H9 (cell line): ENCODE results near the gene ZSWIM4. TPM values are rescaled to one million over a fixed set of nuclear protein-coding genes. Genes with fewer than 3 reads are reported as not detected.

Experiments
- DNase-seq: peaks from one replicate; pipeline ENCODE4 v3.0.0-alpha.2; 2017
- H2AFZ ChIP-seq: one replicate; pipeline ENCODE4 v1.6.1; 2013; ENCODE audit warnings: mild to moderate bottlenecking, low read length, control low read depth, moderate library complexity
- H2AK5ac ChIP-seq: 2 replicates; pipeline ENCODE4 v1.6.1; 2013; ENCODE audit warnings: low read length, control low read depth, mixed read lengths; ENCODE audit not compliant: insufficient read length
- H2BK120ac ChIP-seq: one replicate; pipeline ENCODE4 v1.6.1; 2013; ENCODE audit warnings: low read depth, mild to moderate bottlenecking, low read length, control low read depth, inconsistent platforms; ENCODE audit not compliant: poor library complexity, severe bottlenecking
- H2BK12ac ChIP-seq: 2 replicates; pipeline ENCODE4 v1.6.1; 2013; ENCODE audit warnings: low read length, control low read depth, mixed read lengths, low read depth; ENCODE audit not compliant: insufficient read length
- H2BK15ac ChIP-seq: 2 replicates; pipeline ENCODE4 v1.6.1; 2013; ENCODE audit warnings: low read depth, low read length, control low read depth
- H2BK20ac ChIP-seq: one replicate; pipeline ENCODE4 v1.6.1; 2013; ENCODE audit warnings: low read depth, mild to moderate bottlenecking, low read length, control low read depth, inconsistent platforms; ENCODE audit not compliant: poor library complexity, severe bottlenecking
- H2BK5ac ChIP-seq: 2 replicates; pipeline ENCODE4 v1.6.1; 2013; ENCODE audit warnings: low read length, control low read depth, mixed read lengths; ENCODE audit not compliant: insufficient read length
- H3K14ac ChIP-seq: 2 replicates; pipeline ENCODE4 v1.6.1; 2013; ENCODE audit warnings: low read length, control low read depth; ENCODE audit not compliant: insufficient read depth
- H3K18ac ChIP-seq: 2 replicates; pipeline ENCODE4 v1.6.1; 2013; ENCODE audit warnings: low read depth, mild to moderate bottlenecking, mixed read lengths, low read length, control low read depth; ENCODE audit not compliant: insufficient read length
- H3K23ac ChIP-seq: 2 replicates; pipeline ENCODE4 v1.6.1; 2013; ENCODE audit warnings: low read length, control low read depth, mixed read lengths, low read depth; ENCODE audit not compliant: insufficient read length
- H3K23me2 ChIP-seq: 2 replicates; pipeline ENCODE4 v1.6.1; 2013; ENCODE audit warnings: low read depth, mild to moderate bottlenecking, mixed read lengths, low read length, control low read depth; ENCODE audit not compliant: insufficient read length, poor library complexity, severe bottlenecking
- H3K27ac ChIP-seq: 2 replicates; pipeline ENCODE4 v1.5.1; 2013; ENCODE audit warnings: low read length, control low read depth, mixed read lengths, low read depth; ENCODE audit not compliant: insufficient read length
- H3K27me3 ChIP-seq: 2 replicates; pipeline ENCODE4 v1.6.1; 2013; ENCODE audit warnings: low read length, control low read depth, inconsistent platforms; ENCODE audit not compliant: insufficient read depth
- H3K4ac ChIP-seq: 2 replicates; pipeline ENCODE4 v1.6.1; 2013; ENCODE audit warnings: low read depth, mild to moderate bottlenecking, control low read depth, inconsistent platforms, low read length, moderate library complexity
- H3K4me1 ChIP-seq: 2 replicates; pipeline ENCODE4 v1.6.1; 2013; ENCODE audit warnings: low read length, control low read depth, inconsistent platforms; ENCODE audit not compliant: insufficient read depth
- H3K4me2 ChIP-seq: 2 replicates; pipeline ENCODE4 v1.6.1; 2013; ENCODE audit warnings: low read length, control low read depth, mixed read lengths; ENCODE audit not compliant: insufficient read length, insufficient read depth
- H3K56ac ChIP-seq: 2 replicates; pipeline ENCODE4 v1.6.1; 2013; ENCODE audit warnings: low read depth, mild to moderate bottlenecking, mixed read lengths, low read length, control low read depth; ENCODE audit not compliant: insufficient read length
- H3K79me1 ChIP-seq: 2 replicates; pipeline ENCODE4 v1.6.1; 2013; ENCODE audit warnings: low read depth, mild to moderate bottlenecking, moderate library complexity, low read length, control low read depth, inconsistent platforms; ENCODE audit not compliant: insufficient read depth, poor library complexity, severe bottlenecking
- H3K79me2 ChIP-seq: 2 replicates; pipeline ENCODE4 v1.6.1; 2013; ENCODE audit warnings: low read length, control low read depth, inconsistent platforms; ENCODE audit not compliant: insufficient read depth
- H3K9ac ChIP-seq: 2 replicates; pipeline ENCODE4 v1.6.1; 2013; ENCODE audit warnings: low read length, control low read depth, mixed read lengths; ENCODE audit not compliant: insufficient read length; ENCODE audit errors: extremely low read depth
- H3K9me3 ChIP-seq: one replicate; pipeline ENCODE4 v1.6.1; 2013; ENCODE audit warnings: low read depth, low read length, inconsistent platforms; ENCODE audit not compliant: control insufficient read depth
- H3T11ph ChIP-seq: one replicate; pipeline ENCODE4 v1.6.1; 2013; ENCODE audit warnings: mild to moderate bottlenecking, low read length, control low read depth, inconsistent platforms
- H4K20me1 ChIP-seq: one replicate; pipeline ENCODE4 v1.6.1; 2013; ENCODE audit not compliant: control insufficient read depth, insufficient read length, insufficient read depth
- H4K5ac ChIP-seq: 2 replicates; pipeline ENCODE4 v1.6.1; 2013; ENCODE audit warnings: low read depth, mild to moderate bottlenecking, mixed read lengths, low read length, control low read depth; ENCODE audit not compliant: insufficient read length
- H4K8ac ChIP-seq: replicated peaks from 2 replicates; pipeline ENCODE4 v1.6.1; 2013; ENCODE audit warnings: low read length, control low read depth, mixed read lengths, low read depth; ENCODE audit not compliant: insufficient read length
- H4K91ac ChIP-seq: 2 replicates; pipeline ENCODE4 v1.6.1; 2013; ENCODE audit warnings: low read depth, mild to moderate bottlenecking, moderate library complexity, mixed read lengths, low read length, control low read depth; ENCODE audit not compliant: insufficient read length
- H3K27ac Mint-ChIP-seq, 3 experiments: 2 replicates in 2 of 3; 3 replicates in 1 of 3; pipeline ENCODE4 v1.8.0; 2020 to 2021; ENCODE audit warnings: mixed read lengths in 3 of 3, mild to moderate bottlenecking in 1 of 3, moderate library complexity in 1 of 3
- H3K27me3 Mint-ChIP-seq: 2 replicates; pipeline ENCODE4 v1.8.0; 2021; ENCODE audit warnings: low read depth, mild to moderate bottlenecking, moderate library complexity, mixed read lengths
- H3K36me3 Mint-ChIP-seq, 3 experiments: 2 replicates in 2 of 3; 3 replicates in 1 of 3; pipeline ENCODE4 v1.8.0; 2020 to 2021; ENCODE audit warnings: low read depth in 3 of 3, mixed read lengths in 3 of 3; ENCODE audit not compliant: insufficient read depth in 1 of 3
- H3K4me1 Mint-ChIP-seq, 2 experiments: 2 replicates each; pipeline ENCODE4 v1.8.0; 2020; ENCODE audit warnings: mixed read lengths in 2 of 2
- H3K4me3 Mint-ChIP-seq, 2 experiments: 2 replicates in 1 of 2; 3 replicates in 1 of 2; pipeline ENCODE4 v1.8.0; 2020 to 2021; ENCODE audit warnings: mild to moderate bottlenecking in 2 of 2, mixed read lengths in 2 of 2, moderate library complexity in 1 of 2
- H3K9me3 Mint-ChIP-seq, 2 experiments: 2 replicates in 1 of 2; 3 replicates in 1 of 2; pipeline ENCODE4 v1.8.0; 2020; ENCODE audit warnings: mild to moderate bottlenecking in 2 of 2, mixed read lengths in 2 of 2, moderate library complexity in 1 of 2
- WGBS: extraction: QIAGEN DNeasy Blood & Tissue Kit; methylation state at CpG from one replicate; pipeline ENCODE4 v1.1.7; 2013; ENCODE audit warnings: missing lambda C conversion rate, low lambda C conversion rate, mixed read lengths; ENCODE audit not compliant: insufficient read length; ENCODE audit errors: extremely low coverage; 5-methylcytosine and 5-hydroxymethylcytosine counted together
- total RNA-seq: library from RNA; stranded (reverse); gene quantifications from 2 replicates; pipeline ENCODE4 v1.2.1, GENCODE V29; 2021
- TF ChIP-seq, protein P1 (sequence below): fragments of 200-600 bp; sonication (generic); conservative IDR thresholded peaks from 3 replicates; pipeline ENCODE4 v1.8.0; 2021; ENCODE audit warnings: antibody characterized with exemption, mild to moderate bottlenecking

The ZSWIM4 gene
- total RNA-seq, 1 experiment from 2014 or later, result 50.7 TPM

DNA sequence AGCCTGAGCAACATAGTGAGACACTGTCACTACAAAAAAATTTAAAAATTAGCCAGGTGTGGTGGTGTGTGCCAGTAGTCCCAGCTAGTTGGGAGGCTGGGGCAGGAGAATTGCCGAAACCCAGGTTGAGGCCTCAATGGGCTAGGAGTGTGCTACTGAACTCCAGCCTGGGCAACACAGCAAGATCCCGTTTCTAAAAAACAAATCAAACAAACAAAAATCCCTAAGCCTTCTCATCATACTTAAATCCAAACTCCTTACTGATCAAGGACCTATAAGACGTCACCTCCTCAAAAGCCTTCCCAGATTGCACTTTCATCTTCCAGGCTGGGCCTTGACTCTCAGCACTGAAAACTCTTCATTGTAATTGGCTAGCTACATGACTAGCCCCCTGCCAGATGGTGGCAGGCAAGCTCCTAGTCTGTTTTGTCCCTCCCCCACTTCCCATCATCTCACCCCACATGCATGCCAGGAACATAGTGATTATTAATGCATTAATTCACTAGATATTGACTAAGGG, 64.2 kb downstream of the ZSWIM4 start:
- no peak overlapping the region for H2BK15ac ChIP-seq
- H3K4ac ChIP-seq, result no peak overlapping the region
- no peaks in the 10 kb centered on the region for H3K79me1 ChIP-seq
- peaks cover 2% of the 10 kb centered on the region for H3K23me2 ChIP-seq
- no peaks in the 10 kb centered on the region for H4K20me1 ChIP-seq
- Mint-ChIP-seq H3K4me1 (peaks cover 14 to 31% of the 10 kb centered on the region in 2 experiments), H3K9me3 (no peaks in the 10 kb centered on the region), H3K27ac (no peak overlapping the region; a peak in 1 of 7 replicates), H3K36me3 (no peaks in the 10 kb centered on the region), H3K4me3 (no peak overlapping the region; a peak in 1 of 5 replicates), H3K27me3 (peaks cover 22% of the 10 kb centered on the region)
- no peak overlapping the region for H2AK5ac ChIP-seq
- H3K4me1 ChIP-seq, result no peaks in the 10 kb centered on the region
- H3K56ac ChIP-seq, result no peak overlapping the region
- no peak overlapping the region for H4K91ac ChIP-seq
- H3K79me2 ChIP-seq, result no peaks in the 10 kb centered on the region
- whole genome bisulfite sequencing, result no CpG with 5 or more reads among the region's 3 CpGs
- H3T11ph ChIP-seq, result no peak overlapping the region
- no peak overlapping the region for H2AFZ ChIP-seq
- H2BK5ac ChIP-seq, result no peak overlapping the region
- peaks cover 3% of the 10 kb centered on the region; the same call in 1 of the 2 replicates for H3K27me3 ChIP-seq
- H3K9me3 ChIP-seq, result no peaks in the 10 kb centered on the region
- no peak overlapping the region for H3K9ac ChIP-seq
- no peak overlapping the region for H4K8ac ChIP-seq
- H3K18ac ChIP-seq, result no peak overlapping the region
- no peak overlapping the region for H3K27ac ChIP-seq
- H2BK20ac ChIP-seq, result no peak overlapping the region
- H3K14ac ChIP-seq, result no peak overlapping the region
- DNase-seq, result no peak
- no peak overlapping the region for H4K5ac ChIP-seq
- TF ChIP-seq, protein P1, sequence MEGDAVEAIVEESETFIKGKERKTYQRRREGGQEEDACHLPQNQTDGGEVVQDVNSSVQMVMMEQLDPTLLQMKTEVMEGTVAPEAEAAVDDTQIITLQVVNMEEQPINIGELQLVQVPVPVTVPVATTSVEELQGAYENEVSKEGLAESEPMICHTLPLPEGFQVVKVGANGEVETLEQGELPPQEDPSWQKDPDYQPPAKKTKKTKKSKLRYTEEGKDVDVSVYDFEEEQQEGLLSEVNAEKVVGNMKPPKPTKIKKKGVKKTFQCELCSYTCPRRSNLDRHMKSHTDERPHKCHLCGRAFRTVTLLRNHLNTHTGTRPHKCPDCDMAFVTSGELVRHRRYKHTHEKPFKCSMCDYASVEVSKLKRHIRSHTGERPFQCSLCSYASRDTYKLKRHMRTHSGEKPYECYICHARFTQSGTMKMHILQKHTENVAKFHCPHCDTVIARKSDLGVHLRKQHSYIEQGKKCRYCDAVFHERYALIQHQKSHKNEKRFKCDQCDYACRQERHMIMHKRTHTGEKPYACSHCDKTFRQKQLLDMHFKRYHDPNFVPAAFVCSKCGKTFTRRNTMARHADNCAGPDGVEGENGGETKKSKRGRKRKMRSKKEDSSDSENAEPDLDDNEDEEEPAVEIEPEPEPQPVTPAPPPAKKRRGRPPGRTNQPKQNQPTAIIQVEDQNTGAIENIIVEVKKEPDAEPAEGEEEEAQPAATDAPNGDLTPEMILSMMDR, result no peak
- H3K23ac ChIP-seq, result no peak overlapping the region
- no peak overlapping the region for H3K4me2 ChIP-seq
- H2BK12ac ChIP-seq, result no peak overlapping the region
- H2BK120ac ChIP-seq, result no peak overlapping the region
